Ovary (tissue), 3 donors: ENCODE data around the gene NXPH3.

Experiments used
- POLR2A ChIP-seq: fragments of 450-650 bp; IDR thresholded peaks from one replicate; pipeline ENCODE4 v1.6.1; 2017; ENCODE audit warnings: antibody characterized with exemption, mild to moderate bottlenecking, moderate library complexity
- TF ChIP-seq, protein P1 (sequence below), 3 donors: fragments of 450-650 bp in 2 of 3; fragments of 200-600 bp in 1 of 3; IDR thresholded peaks; one replicate each; pipeline versions ENCODE4 v1.5.1 to v1.8.0; 2016 to 2022; ENCODE audit warnings: antibody characterized with exemption in 3 of 3, mild to moderate bottlenecking in 1 of 3
- donor health status: DM: no; HTN: no; CAD: no.

DNA sequence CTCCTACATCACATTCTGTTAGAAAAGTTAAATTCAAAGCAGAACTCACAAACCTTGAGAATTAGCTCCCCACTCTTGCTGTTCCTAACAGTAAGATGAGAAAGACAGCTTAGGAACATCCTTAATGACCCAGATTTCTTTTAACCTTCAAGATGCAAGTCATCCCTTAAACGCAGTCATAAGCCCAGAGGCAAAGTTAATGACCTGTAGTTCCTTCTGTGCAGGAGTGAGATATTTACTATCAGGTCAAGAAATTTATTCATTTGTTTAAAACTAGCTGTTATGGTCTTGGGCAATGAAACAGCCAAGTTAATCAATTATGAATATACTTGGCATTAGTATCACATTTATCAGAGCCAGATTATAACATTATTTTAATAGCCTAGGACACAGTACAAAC, 37.1 kb downstream of the NXPH3 start:
- TF ChIP-seq, protein P1, sequence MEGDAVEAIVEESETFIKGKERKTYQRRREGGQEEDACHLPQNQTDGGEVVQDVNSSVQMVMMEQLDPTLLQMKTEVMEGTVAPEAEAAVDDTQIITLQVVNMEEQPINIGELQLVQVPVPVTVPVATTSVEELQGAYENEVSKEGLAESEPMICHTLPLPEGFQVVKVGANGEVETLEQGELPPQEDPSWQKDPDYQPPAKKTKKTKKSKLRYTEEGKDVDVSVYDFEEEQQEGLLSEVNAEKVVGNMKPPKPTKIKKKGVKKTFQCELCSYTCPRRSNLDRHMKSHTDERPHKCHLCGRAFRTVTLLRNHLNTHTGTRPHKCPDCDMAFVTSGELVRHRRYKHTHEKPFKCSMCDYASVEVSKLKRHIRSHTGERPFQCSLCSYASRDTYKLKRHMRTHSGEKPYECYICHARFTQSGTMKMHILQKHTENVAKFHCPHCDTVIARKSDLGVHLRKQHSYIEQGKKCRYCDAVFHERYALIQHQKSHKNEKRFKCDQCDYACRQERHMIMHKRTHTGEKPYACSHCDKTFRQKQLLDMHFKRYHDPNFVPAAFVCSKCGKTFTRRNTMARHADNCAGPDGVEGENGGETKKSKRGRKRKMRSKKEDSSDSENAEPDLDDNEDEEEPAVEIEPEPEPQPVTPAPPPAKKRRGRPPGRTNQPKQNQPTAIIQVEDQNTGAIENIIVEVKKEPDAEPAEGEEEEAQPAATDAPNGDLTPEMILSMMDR (IDR thresholded peaks at IDR 0.05), result no peak
- no peak for TF ChIP-seq POLR2A
